Head of caudate nucleus (tissue), 42 donors: ENCODE results near the gene OMP.
A peak's percentile ranks its signal among the peaks of the same experiment; 100 is the strongest.
"Not testable (repeated sequence)": the region's sequence is repeated elsewhere in the genome, so short reads cannot be mapped to it uniquely, and the experiment has no call there.

Experiments used
- DNase-seq, 42 donors: peaks; one replicate each; pipeline versions ENCODE4 v3.0.0 to v3.0.0-alpha.2; 2020 to 2021; ENCODE audit warnings: mixed read lengths in 7 of 42
- intact Hi-C: fragments of 100-400 bp; cut with DNase I; formaldehyde crosslinking; loops from one replicate; pipeline ENCODE4 v1.15.0; 2022

Gene OMP

DNA sequence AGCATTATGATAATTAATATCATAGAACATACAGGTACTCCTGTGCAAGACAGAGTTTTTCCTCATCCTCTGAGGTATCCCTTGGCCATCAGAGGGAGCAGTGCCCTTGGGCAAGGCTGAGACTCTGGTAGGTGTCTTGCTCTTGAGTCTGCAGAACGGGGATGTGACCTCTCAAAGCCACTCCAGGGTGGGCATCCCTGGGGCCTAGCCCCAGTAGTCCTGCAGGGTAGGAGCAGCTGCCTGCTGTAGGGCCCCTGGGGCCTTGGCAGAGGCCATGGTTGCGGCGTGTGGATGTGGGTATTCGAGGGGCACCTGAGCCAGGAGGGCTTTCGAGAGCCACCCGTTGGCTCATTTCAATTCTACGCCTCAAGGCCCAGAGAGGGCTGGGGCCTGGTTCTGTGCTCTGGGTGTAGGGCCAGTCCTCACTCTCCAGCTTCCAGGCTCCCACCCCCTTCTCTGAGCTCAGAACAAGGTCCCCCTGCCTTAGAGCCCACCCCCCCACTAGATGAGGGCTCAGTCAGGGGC, 7.7 kb upstream of the OMP start:
- no peak for DNase-seq
- intact Hi-C loops: no loop called here

- DNase-seq: peak in 1 of 42 donors; percentile 21
- intact Hi-C loops: no loop called here
These were observed 6.8 kb upstream of the OMP start for GRCh38 chr11:77095551-77096490.

GRCh38 chr11:77096591-77097019, 6.0 kb upstream of the OMP start:
- intact Hi-C loops: no loop called here
- no peak for DNase-seq

- intact Hi-C loops, DNase-seq: not testable (repeated sequence)
These were observed 5.5 kb upstream of the OMP start for GRCh38 chr11:77097180-77097579.

GRCh38 chr11:77100166-77101042, 2.2 kb upstream of the OMP start:
- intact Hi-C loops: no loop called here
- DNase-seq: peak in 1 of 42 donors; percentile 1

GRCh38 chr11:77101043-77101537, 1.6 kb upstream of the OMP start:
- intact Hi-C loops: no loop called here
- DNase-seq: no peak

DNA sequence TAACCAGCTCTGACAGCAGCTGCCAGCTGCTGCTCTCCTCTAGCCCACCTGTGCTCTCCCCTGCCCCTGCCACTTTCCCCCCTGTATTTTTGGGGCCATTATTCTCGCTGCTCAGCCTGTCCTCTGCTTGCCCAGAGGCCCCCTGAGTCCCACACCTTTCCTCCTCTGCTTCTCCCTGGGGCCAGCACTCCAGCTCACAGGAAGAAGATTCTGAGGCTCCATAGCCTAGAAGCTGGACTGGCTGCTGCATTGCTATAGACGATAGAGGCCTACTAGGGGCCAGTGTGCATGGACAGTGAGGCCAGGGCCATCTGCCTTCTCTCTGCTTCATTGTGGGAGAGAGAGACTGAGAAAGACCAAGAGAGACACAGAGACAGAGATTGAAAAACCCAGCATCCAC, 679 bp downstream of the OMP start:
- no peak for DNase-seq
- intact Hi-C loops: no loop called here

DNA sequence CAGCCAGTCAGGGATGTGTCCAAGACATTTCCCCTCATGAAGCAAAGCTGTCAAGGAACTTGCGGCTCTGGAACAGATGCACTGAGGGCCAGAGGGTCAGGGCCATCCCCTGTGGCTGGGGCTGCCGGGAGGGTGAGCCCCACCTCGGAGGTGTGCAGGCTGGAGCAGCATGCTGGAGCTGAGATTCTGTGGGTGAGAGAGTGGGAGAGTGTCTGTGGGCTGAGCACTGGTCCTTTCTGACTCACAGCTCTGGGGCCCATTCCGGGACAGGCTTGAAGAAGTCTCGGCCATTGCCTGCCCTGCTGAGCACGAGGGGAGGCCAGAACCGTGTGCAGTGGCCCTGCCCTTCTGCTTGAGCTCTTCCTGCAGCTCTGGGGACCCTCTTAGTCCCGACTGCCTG, 2.1 kb downstream of the OMP start:
- intact Hi-C loops: no loop called here
- no peak for DNase-seq

DNA sequence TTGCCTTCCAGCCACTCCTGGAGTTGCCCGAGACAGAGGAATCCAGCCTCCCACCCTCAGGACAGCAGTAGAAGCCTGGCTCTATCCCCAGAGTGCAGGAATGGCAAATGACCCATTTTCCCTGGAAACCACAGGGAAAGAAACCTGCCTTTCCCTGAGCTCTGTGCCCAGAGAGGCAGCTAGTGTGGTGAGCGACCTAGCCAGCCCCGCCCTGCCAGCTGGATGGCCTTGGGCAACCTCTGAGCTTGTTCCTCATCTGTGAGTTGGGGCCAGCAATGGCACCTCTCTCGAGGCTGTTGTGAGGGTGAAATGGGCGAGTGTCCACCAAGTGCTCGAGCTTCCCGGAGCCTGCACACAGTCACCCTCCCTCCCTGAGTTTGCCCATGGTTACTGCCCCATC, 3.7 kb downstream of the OMP start:
- intact Hi-C loops: no loop called here
- DNase-seq: peak in 20 of 42 donors; percentile 29 to 72 (median 50)

DNA sequence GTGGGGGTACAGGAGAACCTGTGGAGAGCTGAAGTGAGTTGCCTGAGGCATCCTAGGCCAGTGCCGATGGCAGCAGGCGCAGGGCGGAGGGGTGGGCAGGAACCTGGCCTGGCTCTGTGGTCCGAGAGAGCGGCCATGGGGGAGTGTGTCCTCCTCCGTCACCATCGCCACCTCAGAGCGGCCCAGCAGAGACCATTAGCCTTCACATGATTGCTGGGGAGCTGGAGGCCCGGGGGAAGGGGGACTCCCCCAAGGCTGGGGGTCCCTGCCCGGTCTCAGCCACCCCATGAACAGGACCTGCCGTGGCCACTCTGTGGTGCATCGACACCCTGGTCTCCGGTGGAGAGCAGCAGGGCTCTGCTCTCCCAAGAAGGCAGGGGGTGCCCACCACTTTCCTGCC, 4.1 kb downstream of the OMP start:
- DNase-seq: no peak
- intact Hi-C loops: no loop called here

GRCh38 chr11:77107950-77108349, 5.3 kb downstream of the OMP start:
- intact Hi-C loops: no loop called here
- peak in 10 of 42 donors; percentile 28 to 75 (median 52) for DNase-seq

- intact Hi-C loops: no loop called here
- DNase-seq: no peak
These were observed 5.8 kb downstream of the OMP start for GRCh38 chr11:77108436-77108835.

- intact Hi-C loops: no loop called here
These were observed 6.8 kb downstream of the OMP start for GRCh38 chr11:77109236-77110019.

GRCh38 chr11:77110836-77111235, 8.2 kb downstream of the OMP start:
- DNase-seq: no peak
- intact Hi-C loops: no loop called here

More at GRCh38 chr11:77109236-77110019, 6.8 kb downstream of the OMP start:
- no peak for DNase-seq

DNA sequence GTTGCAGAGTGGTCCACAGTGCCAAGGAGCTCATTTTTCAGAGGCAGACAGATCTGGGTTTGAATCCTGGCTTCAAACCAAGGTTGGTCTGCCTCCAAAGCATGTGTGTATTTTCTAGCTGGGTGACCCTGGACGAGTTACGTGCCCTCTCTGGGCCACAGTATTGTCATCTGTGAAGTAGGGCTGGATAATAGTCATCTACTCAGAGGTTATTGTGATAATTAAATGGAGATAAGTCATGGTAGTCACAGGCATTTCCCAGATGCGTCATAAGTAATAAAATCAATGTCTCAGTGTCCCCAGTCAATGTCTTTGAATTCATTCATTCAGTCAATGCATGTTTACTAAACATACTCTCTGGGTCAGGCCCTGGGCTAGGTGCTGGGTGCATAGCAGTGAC, 8.6 kb downstream of the OMP start:
- intact Hi-C loops: no loop called here
- DNase-seq: no peak

GRCh38 chr11:77111946-77112345, 9.3 kb downstream of the OMP start:
- DNase-seq: no peak
- intact Hi-C loops: no loop called here

DNA sequence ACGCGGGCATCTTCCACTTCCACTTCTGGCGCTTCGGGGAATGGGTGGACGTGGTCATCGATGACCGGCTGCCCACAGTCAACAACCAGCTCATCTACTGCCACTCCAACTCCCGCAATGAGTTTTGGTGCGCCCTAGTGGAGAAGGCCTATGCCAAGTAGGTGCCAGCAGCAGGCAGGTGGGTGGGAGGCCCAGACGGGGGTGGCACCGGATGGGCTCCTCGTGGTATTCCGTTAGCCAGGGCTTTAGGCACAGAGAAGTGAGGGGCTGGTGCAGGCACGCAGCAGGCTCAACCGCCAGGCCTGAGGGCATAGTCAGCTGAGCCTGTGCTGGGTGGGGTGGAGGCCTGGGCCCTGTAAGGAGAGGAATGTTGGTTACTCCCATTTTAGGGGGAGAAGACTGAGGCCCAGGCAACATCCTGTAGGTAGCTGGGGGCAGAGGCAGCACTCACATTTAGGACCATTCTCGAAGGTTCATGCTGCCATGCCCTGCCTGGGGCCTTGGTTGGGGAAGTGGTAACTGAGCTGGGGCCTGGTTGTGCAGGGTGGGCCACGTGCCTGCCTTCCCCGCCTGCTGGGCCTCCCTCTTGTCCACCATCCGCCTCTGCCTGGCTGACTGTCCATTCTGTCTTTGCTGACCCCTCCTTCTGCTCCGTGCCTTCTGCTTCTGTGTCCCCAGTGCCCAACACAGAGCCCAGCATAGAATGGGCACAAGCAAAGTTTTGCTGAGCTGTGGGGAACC, 10.2 kb downstream of the OMP start:
- intact Hi-C loops: no loop called here
- no peak for DNase-seq
